OCI-M2 (cell line): Measurements from ENCODE around the gene HLA-G.

ENCODE experiments used
- DNase-seq: peaks from one replicate; lab custom pipeline; 2025; ENCODE audit not compliant: unreplicated experiment; lab: John Stamatoyannopoulos, UW

The HLA-G gene

DNA sequence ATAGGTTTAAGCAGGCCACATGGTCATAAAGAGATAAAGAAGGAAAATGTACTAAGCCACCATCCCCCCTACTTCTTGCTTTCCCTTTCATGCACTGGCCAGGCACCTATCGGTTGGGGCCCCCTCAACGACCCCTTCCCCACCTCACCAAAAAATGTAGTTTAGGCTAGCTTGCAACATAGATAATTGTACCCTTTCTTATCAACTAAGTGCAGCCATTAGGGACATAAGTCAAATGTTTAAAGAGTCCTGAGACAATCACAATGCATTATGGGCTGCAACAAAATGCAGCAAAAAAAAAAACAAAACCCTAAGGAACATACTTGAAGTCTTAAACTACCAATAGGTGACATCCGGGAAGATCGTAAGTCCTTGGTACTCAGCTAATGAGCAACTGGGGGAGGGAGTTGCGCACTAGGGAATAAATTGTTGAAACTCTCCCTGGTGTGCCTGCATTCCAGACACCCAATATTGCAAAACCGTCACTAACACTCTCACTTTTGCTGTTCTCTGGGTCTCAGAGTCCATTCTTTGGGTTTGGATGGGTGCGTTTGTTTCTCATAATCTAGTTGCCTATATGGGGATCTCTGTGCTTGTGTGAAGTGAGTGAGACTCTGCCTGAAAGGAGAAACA, 12.4 kb upstream of the HLA-G start:
- DNase-seq: no peak

DNA sequence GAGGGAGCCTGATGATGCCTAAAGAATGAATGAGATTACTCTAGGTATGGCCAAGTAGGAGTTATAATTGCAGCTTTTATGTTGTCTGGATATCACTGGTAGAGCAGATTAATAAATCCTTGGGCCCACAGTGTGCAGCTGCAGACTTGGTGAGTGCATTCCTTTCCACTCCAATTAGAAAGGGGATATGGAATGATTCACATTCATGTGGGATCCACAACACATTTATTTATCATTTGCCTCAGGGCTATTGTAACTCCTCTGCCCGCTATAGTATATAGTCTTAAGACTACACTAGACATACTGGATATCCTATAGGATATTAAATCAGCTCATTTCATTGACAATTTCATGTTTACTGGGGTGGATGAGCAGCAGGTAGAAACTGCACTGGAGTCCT, 11.6 kb upstream of the HLA-G start:
- DNase-seq: no peak

DNA sequence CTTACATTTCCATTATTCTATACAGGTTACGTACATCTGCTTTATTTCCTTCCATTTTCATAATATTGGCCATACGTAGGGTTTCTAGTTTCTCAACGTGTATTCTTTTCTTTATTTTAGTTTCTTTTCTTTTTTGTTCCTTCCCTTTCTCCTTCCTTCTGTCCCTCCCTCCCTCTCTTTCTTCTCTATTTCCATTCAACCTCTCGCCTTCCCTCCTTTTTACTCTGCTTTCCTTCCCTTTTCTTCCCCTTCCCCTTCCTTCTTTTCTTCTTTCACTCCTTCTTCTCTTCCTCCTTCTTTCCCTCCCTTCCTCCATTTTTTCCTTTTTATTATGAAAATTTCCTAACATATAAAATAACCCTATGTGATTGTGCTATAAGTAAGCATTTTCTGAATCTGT, 8.7 kb upstream of the HLA-G start:
- no peak for DNase-seq

DNA sequence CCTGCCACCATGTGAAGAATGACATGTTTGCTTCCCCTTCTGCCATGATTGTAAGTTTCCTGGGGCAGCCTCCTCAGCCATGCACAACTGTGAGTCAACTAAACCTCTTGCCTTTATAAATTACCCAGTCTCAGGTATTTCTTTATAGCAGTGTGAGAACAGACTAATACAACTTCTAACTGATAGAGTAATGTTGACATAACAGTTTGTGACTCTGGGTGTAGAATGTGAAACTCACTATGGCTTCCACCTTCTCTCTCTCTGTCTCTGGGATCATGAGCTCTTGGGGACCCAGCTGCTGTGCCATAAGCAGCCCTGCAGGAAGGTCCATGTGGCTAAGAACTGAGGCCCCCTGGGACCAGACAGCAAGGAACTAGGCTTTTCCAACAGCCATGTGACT, 3.5 kb upstream of the HLA-G start:
- no peak for DNase-seq

DNA sequence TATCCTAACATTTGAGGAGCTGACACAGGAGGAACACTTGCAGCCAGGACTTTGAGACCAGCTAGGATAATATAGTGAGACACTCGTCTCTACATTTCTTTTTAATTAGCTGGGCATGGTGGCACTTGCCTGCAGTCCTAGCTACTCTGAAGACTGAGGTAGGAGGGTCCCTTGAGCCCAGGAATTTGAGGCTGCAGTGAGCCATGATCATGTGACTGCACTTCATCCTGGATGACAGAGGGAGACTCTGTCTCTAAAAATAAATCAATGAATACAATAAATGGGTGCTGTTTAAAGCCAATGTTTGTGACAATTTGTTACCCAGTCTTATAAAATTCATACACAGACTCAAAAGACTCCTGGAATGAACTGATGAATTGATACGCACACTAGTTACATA, 1.8 kb upstream of the HLA-G start:
- no peak for DNase-seq

DNA sequence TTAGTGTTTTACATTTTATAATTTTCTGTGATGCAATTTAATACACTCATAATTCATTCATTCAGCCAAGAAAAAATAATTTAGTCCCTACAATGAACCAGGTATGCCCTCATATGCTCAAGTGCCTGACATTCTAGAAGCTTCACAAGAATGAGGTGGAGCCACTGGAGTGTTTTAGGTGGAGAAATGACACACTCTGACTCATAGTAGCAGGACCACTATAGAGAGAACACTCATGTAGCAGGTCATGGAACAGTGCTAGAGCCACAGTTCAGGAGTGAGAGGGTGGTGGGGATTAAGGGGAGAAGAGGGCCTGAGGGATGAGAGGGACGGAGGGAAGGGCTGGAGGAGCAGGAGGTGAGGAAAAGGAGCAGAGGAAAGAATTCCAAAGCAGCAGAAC, 1.4 kb upstream of the HLA-G start:
- no peak for DNase-seq

DNA sequence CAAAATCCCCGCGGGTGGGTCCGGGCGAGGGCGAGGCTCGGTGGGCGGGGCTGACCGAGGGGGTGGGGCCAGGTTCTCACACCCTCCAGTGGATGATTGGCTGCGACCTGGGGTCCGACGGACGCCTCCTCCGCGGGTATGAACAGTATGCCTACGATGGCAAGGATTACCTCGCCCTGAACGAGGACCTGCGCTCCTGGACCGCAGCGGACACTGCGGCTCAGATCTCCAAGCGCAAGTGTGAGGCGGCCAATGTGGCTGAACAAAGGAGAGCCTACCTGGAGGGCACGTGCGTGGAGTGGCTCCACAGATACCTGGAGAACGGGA, 809 bp downstream of the HLA-G start:
- no peak for DNase-seq

DNA sequence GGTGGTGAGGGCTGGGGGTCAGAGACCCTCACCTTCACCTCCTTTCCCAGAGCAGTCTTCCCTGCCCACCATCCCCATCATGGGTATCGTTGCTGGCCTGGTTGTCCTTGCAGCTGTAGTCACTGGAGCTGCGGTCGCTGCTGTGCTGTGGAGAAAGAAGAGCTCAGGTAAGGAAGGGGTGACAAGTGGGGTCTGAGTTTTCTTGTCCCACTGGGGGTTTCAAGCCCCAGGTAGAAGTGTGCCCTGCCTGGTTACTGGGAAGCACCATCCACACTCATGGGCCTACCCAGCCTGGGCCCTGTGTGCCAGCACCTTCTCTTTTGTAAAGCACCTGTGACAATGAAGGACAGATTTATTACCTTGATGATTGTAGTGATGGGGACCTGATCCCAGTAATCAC, 2.1 kb downstream of the HLA-G start:
- DNase-seq: no peak

DNA sequence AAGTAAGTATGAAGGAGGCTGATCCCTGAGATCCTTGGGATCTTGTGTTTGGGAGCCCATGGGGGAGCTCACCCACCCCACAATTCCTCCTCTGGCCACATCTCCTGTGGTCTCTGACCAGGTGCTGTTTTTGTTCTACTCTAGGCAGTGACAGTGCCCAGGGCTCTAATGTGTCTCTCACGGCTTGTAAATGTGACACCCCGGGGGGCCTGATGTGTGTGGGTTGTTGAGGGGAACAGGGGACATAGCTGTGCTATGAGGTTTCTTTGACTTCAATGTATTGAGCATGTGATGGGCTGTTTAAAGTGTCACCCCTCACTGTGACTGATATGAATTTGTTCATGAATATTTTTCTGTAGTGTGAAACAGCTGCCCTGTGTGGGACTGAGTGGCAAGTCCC, 2.8 kb downstream of the HLA-G start:
- no peak for DNase-seq

DNA sequence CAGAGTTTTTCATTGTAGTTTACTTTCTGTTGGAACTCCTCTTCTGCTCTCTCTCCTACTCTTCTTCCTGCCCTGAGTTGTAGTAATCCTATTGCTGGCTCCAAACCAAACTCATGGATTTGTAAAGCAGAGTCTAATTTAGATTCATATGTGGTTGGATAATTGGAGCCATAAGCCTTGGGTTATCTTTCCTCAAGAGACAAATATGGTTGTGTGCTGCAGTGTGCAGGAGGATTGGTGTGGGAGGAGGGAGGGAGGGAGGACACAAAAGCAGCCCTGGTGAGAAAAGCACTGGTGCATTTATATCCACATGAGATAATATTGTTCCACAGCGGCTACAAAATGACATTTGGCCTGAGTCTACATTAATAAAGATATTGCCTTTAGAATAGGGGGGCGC, 4.2 kb downstream of the HLA-G start:
- DNase-seq: no peak

DNA sequence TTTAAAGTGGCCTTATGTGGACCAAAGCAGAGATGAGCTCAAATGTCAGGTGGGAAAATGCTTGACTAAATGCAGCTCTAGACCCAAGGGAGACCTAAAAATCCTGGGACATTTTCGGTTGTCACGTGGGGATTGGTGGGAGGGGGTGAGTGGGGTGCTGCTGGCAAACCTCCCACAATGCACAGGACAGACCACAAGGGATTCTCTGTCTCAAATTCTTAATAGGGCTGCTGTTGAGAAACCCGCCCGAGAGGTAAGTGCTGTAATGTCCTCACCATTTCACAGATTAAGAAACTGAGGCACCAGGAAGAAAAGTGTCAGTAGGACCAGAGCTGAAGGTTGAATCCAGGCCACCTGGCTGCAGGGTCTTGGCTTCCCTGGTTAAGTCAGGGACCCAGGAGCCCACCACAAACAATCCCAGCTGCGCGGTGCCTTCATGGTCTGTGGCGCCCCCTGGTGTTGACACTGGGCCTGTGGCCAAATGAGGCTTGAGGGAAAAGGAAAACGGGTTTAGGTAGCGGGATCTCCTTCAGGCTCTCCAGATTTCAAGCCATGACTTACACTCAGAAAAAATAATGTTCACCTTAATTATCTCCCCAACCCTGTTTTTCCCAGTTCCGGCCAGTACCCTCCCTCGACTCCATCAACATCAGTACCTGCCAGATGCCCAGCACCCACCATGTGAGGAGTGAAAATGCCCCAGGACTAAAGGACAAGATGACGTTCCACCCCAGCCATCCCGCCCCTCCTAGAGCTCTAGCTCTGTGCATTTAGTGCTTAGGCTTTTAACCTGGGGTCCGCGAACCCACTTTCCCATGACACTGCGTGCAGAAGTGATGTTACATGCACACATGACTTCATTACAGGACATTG, 7.2 kb downstream of the HLA-G start:
- no peak for DNase-seq

DNA sequence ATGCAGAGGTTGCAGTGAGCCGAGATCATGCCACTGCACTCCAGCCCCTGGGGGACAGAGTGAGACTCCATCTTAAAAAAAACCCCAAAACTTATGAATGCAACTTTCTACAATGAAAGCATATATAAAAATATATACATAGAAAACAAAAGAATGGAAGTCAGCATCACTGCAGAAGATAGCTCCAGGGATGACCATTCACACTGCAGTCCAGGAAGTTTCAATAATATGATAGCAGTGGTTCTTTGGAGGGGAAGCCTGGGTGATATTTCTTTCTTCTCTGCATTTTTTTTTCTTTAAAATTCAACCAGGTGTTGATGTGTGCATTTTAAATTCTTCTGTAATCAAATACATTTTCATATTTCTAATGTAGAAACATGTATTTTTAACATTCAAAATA, 12.3 kb downstream of the HLA-G start:
- DNase-seq: no peak

DNA sequence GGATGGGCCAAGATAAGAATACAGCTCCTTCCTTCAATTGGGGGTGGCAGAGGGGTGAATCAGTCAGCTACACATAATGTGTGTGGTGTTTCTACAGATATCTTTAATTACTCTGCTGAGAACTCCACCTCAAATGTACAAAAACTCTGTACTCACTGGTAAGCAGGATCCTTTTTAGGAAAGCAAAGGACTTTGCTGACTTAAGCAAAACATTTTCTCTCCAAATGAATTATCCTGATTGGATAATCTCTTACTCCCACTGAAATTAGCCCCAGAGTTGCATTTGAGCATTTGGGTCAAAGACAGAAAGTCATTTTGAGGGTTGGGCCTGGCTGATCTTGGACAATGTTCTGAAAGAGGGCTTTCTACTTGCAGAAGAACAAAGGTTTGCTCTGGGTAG, 13.4 kb downstream of the HLA-G start:
- DNase-seq: no peak

DNA sequence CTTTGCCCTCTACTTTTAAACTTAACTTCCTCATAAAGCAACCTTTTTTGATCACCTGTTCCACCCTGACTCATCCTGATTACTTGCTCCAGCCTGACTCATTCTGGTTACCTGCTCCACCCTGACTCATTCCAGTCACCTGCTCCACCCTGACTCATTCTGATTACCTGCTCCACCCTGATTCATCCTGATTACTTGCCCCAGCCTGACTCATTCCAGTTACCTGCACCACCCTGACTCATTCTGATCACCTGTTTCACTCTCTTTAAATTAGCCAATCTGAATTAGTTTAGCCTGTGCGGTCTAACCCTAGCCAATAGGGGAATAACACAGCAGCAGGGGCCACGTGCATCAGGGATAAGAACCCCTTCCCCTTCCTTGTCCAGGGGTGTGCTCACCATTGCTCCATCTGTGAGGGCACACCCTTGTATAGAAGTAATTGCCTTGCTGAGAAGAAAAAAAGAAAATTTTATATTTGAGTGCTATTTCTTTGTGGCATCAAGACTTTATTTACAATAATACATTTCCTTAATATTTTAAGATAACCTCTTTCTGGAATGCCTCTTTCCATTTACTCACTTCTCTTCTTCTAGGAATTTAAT, 17.9 kb downstream of the HLA-G start:
- no peak for DNase-seq

DNA sequence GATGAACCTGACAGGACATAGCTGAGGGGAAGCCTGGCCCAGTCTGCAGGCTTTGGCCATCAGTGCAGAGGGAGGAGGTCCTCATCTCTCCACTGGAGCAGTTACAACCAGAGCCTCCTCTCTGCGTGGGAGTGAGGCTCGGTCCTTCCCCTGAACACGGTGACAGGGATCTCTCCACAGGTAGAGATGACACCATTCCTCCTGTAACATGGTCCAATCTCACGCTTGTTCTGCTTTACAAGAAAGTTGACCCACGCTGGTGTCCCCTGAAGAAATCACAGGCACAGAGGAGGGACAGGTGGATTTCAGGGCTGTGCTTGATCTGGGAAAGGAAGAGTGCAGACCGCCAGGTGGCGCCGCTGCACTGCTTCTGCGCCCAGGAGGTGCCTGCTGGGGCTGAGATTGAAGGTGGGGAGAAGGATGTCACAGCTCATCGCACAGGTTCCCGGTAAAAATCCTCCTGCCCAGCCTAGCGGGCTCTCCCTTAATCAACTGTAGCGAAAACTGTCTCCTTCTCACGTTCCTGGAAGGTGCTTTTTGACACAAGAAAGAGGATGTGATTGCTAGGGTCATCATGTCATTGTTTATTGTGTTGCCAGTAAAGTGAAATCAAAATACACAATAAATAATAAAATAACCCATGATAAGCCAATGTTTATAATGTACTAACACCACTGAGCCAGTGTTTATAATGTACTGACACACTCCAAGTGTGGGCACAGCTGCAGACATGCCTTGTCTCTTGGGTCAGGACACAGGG, 20.4 kb downstream of the HLA-G start:
- DNase-seq: no peak

DNA sequence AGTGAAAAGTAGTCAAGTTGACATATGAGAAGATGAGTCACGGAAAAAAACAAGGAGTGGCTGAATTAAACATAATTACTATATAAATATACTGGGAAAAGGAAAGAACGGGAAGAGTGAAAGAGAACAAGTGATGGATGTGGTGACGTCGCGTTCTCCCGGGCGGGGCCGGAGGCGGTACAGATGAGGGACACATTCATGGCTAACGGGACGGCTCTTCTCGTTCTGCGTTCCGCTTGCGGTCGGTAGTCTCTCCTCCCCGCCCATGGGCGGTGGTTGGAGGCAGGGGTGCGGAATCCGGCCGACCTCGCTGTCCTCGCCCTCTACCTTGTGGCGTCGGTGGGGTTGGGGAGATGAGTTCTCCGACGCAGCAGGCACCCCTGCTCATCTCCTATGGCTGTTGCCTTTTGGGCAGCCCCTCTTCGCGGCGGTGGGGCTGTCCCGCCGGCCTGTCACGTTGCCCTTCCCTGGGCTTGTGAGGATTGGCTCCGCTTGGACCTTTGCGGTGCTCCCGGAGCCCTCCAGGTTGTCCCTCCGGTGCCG, 22.5 kb downstream of the HLA-G start:
- DNase-seq: no peak

DNA sequence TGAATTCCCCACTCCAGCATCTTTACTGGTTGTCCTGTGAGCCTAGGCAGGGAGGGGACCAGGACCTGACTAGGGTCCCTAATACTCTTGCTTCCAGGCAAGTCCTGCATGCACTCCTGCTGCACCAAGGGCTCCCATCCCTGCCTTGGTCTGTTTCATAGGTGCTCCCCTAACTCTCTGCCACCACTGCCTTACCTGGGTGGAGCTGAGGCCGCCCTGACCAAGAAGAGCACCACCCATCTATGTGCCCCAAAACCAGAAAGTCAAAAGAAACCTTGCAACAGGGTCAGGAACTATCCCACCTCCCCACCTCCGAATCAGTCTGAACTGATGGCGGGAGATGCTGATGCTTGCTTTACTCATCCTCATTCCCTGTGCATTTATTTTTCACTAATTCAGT, 23.6 kb downstream of the HLA-G start:
- DNase-seq: no peak

DNA sequence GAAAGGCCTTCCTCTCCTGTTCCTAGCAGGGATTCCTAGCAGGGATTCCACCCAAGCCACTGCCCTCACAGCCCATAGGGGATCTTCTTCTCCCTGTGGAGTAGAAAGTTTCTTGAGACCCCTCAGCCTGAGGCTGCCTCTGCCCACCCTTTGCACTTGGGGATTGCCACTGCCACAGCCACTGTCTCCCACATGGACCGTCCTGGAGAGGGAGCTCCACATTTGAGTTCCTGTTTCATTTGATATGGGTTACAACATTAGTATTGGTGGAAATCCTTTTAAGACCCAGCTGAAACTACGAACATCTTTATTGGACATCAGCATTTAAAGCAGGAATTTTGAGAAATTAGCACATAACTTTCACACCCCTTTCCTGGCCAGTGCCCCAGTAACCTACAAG, 25.6 kb downstream of the HLA-G start:
- DNase-seq: no peak

DNA sequence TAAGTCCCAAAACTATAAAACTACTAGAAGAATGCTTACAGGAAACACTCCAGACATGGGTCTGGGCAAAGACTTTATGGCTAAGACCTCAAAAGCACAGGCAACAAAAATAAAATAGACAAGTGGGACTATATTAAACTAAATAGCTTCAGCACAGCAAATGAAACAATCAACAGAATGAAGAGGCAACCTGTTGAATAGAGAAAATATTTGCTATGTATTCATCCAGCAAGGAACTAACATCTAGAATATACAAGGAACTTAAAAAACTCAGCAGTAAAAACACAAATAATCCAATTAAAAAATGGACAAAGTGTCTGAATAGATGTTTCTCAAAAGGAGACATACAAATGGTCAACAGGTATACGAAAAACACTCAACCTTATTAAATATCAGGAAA, 30.4 kb downstream of the HLA-G start:
- DNase-seq: no peak

DNA sequence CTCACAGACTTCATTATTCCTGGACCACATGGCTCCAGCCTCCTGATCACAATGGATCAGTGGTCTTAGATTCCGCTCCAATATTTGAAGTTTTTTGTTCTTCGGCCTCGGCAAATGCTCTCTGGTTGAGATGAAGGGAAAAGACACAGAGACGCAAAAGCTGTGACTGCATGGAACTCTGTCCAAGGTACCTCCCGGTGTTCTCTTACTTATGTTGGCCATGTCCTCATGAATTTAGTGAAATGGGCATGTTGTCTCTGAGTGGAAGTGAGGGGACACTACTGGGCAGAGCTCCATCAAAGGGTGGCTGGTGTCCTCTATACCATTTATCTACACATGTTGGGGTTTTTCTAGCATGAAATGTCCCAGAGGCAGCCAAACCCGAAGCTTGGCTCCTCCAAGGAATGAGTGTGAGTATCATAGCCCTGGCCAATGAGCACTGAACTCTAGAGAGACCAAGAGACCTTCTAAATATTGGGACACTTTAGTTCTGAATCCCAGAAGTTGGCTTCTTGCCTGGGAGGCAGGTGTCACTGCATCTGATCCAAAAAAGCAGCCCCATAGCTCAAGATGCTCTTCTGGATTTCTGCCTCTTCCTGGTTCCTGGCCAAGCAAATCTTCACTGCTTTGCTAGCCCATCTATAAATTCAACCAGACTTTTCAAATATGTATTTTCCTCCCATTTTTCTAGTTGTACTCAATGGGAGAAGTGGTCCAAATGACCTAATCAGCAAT, 34.1 kb downstream of the HLA-G start:
- no peak for DNase-seq
